Muscle of leg (tissue), 11 donors: ENCODE data around the gene LNX2. TPM values are rescaled to one million over a fixed set of nuclear protein-coding genes. Genes with fewer than 3 reads are reported as not detected.

Experiments used
- DNase-seq: peaks from one replicate; pipeline ENCODE4 v3.0.0; 2013
- H3K27ac ChIP-seq: one replicate; pipeline ENCODE4 v1.5.1; 2013; ENCODE audit warnings: mild to moderate bottlenecking, low read length, control low read depth
- H3K27me3 ChIP-seq: one replicate; pipeline ENCODE4 v1.6.1; 2013; ENCODE audit warnings: low read length; ENCODE audit not compliant: control insufficient read depth, insufficient read depth
- H3K36me3 ChIP-seq: one replicate; pipeline ENCODE4 v1.6.1; 2013; ENCODE audit warnings: low read length; ENCODE audit not compliant: control insufficient read depth, insufficient read depth
- H3K4me1 ChIP-seq: one replicate; pipeline ENCODE4 v1.6.1; 2013; ENCODE audit warnings: low read length; ENCODE audit not compliant: control insufficient read depth, insufficient read depth
- H3K4me3 ChIP-seq: one replicate; pipeline ENCODE4 v1.5.1; 2013; ENCODE audit warnings: low read length, control low read depth
- H3K9me3 ChIP-seq: replicated peaks from 2 replicates; pipeline ENCODE4 v1.6.1; 2013; ENCODE audit warnings: low read depth, low read length; ENCODE audit not compliant: control insufficient read depth
- WGBS: methylation state at CpG from one replicate; pipeline ENCODE4 v1.1.5; 2013; ENCODE audit warnings: missing lambda C conversion rate; ENCODE audit not compliant: insufficient coverage; 5-methylcytosine and 5-hydroxymethylcytosine counted together
- polyA plus RNA-seq, 8 donors: library from polyadenylated mRNA; unstranded; fragments of 120-200 nt; gene quantifications; one replicate each; pipeline versions ENCODE4 v1.2.1 to v1.2.3, GENCODE V29; 2013; ENCODE audit warnings: inconsistent platforms in 1 of 8, low replicate concordance in 1 of 8; ENCODE audit not compliant: insufficient read length in 8 of 8, insufficient read depth in 1 of 8
- total RNA-seq: library from RNA; stranded (reverse); fragments of 120-200 nt; gene quantifications from one replicate; pipeline ENCODE4 v1.2.4, GENCODE V29; 2013

The LNX2 gene
- total and polyA plus RNA-seq, 9 donors = 3.9 to 7.1 (median 5.2) TPM

DNA sequence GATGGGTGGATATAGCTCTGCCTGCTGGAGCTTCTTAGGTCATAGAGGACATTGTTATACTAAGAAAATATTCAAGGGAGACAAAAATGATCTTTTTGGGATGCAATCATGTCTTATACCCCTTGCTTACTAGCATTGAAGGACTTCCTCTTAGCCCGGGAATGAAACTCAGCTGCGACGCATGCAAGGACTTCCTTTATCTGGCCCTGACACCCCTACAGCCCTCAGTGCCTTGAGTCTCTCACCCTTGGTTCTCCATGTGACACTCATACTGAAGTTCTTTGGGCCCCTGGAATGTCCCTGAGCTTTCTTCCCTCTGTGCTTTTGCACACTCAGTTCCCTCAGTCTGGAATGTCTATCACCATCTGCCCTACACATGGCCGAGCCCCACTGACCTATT, 97.5 kb downstream of the LNX2 start:
- Histone ChIP-seq H3K27ac (no peak overlapping the region), H3K27me3 (no peaks in the 10 kb centered on the region), H3K9me3 (no peaks in the 10 kb centered on the region), H3K4me1 (peaks cover 5% of the 10 kb centered on the region), H3K36me3 (no peaks in the 10 kb centered on the region), H3K4me3 (no peak overlapping the region)
- peak; percentile 18 for DNase-seq
- WGBS = 63% methylated on average over 4 of the region's 4 CpGs

DNA sequence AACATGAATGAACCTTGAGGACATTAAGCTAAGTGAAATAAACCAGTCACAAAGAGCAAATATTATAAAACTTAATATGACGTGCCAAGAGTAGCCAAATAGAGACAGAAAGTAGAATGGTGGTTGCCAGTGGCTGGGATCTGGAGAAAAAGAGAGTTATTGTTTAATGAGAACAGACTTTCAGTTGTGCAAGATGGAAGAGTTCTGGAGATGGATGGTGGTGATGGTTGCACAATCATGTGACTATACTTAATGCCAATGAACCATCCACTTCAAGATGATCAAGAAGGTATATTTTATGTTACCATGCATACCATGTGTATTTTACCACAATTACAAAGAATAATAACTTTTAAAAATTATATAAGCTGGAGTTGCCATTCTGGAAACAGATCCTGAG, 104.2 kb downstream of the LNX2 start:
- Histone ChIP-seq H3K27ac (no peak overlapping the region), H3K36me3 (no peaks in the 10 kb centered on the region), H3K9me3 (no peaks in the 10 kb centered on the region), H3K4me3 (no peak overlapping the region), H3K27me3 (no peaks in the 10 kb centered on the region), H3K4me1 (no peaks in the 10 kb centered on the region)
- no peak for DNase-seq
- WGBS = no CpG with 5 or more reads among the region's 1 CpG

DNA sequence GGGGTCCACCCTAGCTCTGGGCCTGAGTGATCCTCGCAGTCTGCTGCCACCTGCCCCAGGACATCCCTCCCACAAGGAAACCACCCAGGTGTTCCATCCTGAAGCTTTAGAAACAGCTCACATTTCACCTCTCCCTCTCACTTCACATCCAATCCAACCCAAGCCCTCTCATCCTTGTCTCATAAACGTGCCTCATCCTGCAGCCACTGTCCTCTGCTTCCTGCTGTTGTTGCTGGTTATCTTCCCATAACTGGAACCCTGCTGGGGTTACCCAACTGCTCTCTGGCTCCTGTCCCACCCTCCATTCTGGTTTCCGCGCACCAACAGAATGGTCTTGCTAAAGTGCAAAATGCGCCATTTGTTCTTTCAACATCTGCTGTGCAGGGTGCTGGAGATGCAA, 110.2 kb downstream of the LNX2 start:
- no peaks in the 10 kb centered on the region for H3K36me3 ChIP-seq
- 45% methylated on average over 2 of the region's 5 CpGs for WGBS
- H3K4me1 ChIP-seq = no peaks in the 10 kb centered on the region
- H3K4me3 ChIP-seq = no peak overlapping the region
- H3K27ac ChIP-seq = no peak overlapping the region
- no peaks in the 10 kb centered on the region for H3K27me3 ChIP-seq
- no peaks in the 10 kb centered on the region for H3K9me3 ChIP-seq
- DNase-seq = no peak

DNA sequence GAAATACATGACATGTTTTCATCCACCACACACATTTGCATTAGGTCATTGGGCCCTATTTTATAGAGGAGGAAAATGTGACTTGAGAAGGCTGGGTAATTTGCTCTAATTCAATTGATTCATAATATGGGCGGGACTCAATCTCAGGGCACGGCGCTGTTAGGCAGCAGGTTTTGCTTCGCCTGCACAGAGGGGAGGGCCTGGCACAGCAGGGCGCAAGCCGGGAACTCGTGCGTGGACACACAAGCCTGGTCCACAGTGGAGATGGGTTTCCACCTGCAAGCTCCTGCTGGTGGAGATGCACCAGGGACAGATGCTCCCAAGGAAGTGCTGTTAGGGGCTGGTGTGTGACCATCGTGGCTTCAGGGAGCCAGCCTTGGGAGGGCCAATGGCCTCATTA, 111.5 kb downstream of the LNX2 start:
- 87% methylated on average over 9 of the region's 9 CpGs for WGBS
- Histone ChIP-seq H3K36me3 (no peaks in the 10 kb centered on the region), H3K4me1 (peaks cover 1% of the 10 kb centered on the region), H3K4me3 (no peak overlapping the region), H3K9me3 (no peaks in the 10 kb centered on the region), H3K27me3 (no peaks in the 10 kb centered on the region), H3K27ac (no peak overlapping the region)
- DNase-seq = no peak

DNA sequence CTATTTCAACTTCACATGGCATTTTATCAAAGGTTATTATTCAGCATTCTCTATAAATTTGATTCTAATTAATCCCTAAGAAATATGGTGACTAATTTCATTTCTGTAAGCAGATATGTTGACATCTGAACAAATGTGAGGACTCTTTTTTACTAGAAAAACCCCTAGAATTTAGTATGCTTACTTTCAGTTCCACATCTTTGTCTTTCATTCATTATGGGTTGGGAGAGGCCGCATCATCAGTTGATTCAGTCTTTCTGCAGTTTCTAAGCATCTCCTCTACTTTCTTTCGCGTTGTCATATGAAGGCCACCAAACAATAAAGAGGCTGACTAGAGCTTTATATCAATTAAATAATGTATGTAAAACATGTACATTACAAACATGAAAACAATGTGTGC, 114.5 kb downstream of the LNX2 start:
- Histone ChIP-seq H3K4me1 (peaks cover 5% of the 10 kb centered on the region), H3K36me3 (no peaks in the 10 kb centered on the region), H3K9me3 (no peaks in the 10 kb centered on the region), H3K27me3 (no peaks in the 10 kb centered on the region), H3K27ac (no peak overlapping the region), H3K4me3 (no peak overlapping the region)
- DNase-seq = no peak
- WGBS = no CpG with 5 or more reads among the region's 3 CpGs

DNA sequence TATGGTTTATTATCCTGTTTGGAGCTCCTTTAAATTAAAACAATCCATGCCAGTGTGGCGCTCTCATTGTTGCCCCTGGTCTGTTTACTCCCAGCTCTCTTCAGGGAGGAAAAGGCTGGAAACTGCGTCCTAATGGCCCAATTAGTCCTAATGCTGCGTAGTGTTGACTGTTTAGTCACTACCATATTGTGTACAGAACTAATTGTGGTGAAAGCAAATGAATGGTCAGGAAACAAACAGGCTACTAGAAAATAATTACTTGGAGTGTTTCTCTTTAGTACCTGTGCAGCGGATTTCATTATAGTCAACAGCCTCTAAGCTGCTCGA, 115.5 kb downstream of the LNX2 start:
- DNase-seq = no peak
- whole genome bisulfite sequencing = 80% methylated on average over 1 of the region's 5 CpGs
- no peak overlapping the region for H3K4me3 ChIP-seq
- no peaks in the 10 kb centered on the region for H3K9me3 ChIP-seq
- H3K4me1 ChIP-seq = peaks cover 5% of the 10 kb centered on the region
- no peaks in the 10 kb centered on the region for H3K27me3 ChIP-seq
- H3K27ac ChIP-seq = no peak overlapping the region
- no peaks in the 10 kb centered on the region for H3K36me3 ChIP-seq

DNA sequence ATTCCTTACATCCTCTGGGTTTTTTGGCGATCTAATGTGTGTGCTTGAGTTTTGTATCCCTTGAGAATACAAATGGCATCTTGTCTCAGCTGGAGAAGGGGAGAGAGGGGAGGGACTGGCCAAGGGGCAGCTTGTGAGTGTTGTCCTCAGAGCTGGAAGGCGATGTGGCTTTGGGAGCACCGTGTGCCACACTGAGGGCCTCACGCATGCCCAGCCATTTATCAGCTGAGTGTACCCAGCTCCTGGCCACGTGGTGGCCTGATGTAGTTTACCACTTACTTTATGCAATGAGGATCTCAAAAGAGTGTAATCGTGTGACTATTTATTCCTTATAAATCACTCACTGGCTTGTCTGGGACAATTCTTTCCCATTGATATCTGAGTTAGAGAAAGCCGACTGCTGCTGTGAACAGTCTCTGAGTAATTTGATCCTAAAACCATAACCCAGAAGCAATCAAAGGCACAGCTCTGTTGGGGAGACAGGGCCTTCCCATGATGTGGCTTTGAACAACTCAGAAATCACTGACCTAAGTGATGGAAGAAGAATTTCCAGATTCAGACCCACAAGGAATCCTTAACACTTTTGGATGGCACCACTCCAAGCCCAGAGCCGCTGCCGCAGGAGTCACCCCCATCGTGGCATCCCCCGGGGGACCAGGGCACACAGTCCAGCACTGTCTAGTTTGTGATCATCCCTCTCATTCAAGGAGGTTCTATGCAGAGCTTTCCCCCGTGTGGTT, 116.0 kb downstream of the LNX2 start:
- no peak for DNase-seq
- Histone ChIP-seq H3K27me3 (no peaks in the 10 kb centered on the region), H3K27ac (no peak overlapping the region), H3K4me3 (no peak overlapping the region), H3K4me1 (peaks cover 5% of the 10 kb centered on the region), H3K36me3 (no peaks in the 10 kb centered on the region), H3K9me3 (no peaks in the 10 kb centered on the region)
- WGBS = 47% methylated on average over 5 of the region's 12 CpGs

DNA sequence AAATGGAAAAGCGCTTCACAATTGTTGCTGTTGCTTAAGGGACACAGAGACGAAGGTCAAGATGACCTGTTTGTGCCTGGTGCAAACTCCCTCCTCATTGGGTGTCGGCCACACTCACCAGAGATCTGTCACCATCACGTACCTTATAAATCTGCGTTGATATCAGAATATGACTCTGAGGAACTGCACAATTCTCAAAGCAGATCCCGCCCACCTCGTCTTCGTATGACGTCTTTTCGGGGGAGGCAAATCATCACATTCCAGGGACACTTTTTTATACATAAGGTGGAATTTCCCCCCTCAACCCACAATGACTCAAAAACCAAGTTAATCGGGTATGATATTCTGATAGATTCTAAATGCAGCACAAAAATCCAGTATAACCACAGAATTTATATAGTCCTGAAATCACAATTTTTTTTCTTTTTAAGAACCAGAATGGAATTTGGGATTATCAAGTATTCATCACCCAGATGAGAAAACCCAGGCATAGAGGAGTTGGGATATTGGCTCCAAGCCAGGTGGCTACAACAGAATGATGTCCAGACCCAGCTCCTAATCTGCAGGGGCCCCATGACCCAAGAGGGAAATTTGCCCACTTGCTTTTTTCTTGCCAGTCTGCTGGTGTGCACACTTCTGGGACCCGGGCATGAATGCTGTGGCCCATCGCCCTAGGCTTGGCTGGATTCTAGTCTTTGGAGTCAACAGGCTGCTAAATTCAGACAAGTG, 119.4 kb downstream of the LNX2 start:
- Histone ChIP-seq H3K27ac (no peak overlapping the region), H3K4me3 (no peak overlapping the region), H3K4me1 (peaks cover 18% of the 10 kb centered on the region), H3K9me3 (no peaks in the 10 kb centered on the region), H3K36me3 (no peaks in the 10 kb centered on the region), H3K27me3 (no peaks in the 10 kb centered on the region)
- WGBS = 89% methylated on average over 9 of the region's 13 CpGs
- DNase-seq = no peak

DNA sequence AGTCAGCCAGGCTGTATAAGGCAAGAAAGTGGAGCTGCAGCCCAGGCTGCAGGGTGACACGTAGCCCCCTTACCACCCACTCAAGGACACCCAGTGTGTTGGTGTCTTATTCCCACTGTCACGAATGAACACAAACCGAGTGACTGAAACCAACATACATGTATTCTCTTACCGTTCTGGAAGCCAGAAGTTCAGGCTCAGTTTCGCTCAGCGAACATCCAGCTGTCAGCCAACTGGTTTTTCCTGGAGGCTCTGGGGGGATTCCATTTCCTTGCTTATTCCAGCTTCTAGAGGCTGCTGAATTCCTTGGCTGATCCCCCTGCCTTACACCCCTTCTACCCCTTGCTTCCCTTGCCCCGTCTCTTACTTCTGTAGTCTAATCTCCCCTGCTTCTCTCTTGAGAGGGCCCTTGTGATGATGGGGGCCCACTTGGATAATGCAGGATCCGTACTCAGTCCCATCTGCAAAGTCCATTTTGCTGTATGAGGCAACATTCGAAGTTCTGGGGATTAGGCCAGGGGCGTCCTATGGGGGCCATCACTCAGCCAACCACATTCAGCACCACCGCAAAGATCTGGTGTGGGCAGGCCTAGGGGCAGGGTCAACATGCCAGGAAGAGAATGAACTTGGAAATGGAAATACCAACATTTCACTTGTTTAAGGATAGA, 122.6 kb downstream of the LNX2 start:
- peak; percentile 64 for DNase-seq

DNA sequence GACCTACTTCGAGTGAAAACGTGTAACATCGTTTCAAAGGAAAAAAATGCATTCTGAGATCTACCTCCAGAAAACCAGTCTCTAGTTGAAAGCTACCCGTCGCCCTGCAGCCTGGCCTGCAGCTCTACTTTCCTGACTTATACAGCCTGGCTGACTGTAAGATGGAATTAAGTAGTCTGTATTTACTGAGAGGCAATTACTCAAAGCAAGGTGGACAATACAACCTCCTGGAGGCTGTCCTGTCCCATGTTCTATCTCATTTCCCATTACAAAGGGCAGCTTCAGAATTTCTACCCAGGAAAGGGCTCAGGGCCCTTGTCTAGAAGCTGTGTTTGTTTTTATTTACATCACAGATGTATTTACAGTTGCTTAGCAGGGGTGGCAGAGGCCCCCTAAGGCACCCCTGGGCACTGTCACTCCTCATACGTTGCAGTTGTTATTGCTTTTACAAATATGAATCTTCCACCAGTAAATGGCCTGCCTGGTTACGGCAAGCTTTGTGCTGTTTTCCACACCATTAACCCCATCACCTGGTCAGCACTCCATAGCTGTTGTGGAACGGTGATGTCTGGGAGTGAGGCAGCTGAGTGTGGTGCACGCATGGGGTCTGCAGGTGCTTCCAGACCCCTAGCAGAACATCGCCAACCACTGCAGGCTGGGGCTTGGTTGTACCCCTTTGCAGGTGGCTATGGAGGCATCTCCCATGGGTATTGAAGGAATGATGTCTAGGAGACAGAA, 123.6 kb downstream of the LNX2 start:
- no peaks in the 10 kb centered on the region for H3K36me3 ChIP-seq
- H3K27me3 ChIP-seq = no peaks in the 10 kb centered on the region
- peaks cover 15% of the 10 kb centered on the region for H3K4me1 ChIP-seq
- 40% methylated on average over 1 of the region's 10 CpGs for WGBS
- DNase-seq = no peak
- no peak overlapping the region for H3K27ac ChIP-seq
- H3K9me3 ChIP-seq = no peaks in the 10 kb centered on the region
- H3K4me3 ChIP-seq = no peak overlapping the region

More for the DNA sequence above, 122.6 kb downstream of the LNX2 start:
- H3K9me3 ChIP-seq = no peaks in the 10 kb centered on the region
- no peaks in the 10 kb centered on the region for H3K27me3 ChIP-seq
- H3K4me1 ChIP-seq = peaks cover 15% of the 10 kb centered on the region
- H3K36me3 ChIP-seq = no peaks in the 10 kb centered on the region
- whole genome bisulfite sequencing = 32% methylated on average over 6 of the region's 11 CpGs
- no peak overlapping the region for H3K27ac ChIP-seq
- no peak overlapping the region for H3K4me3 ChIP-seq
